Measurements from ENCODE around the gene ZC3H14.

Gene ZC3H14

GRCh38 chr14:88562831-88563686 lies at the start of gene ZC3H14 (continued):
- TF ChIP-seq ZSCAN4 (tag by site-specific recombination; IDR thresholded peaks at IDR 0.05) (no peak), KLF8 (tag by site-specific recombination; IDR thresholded peaks at IDR 0.05) (peak; percentile 65; the same call in 1 of the 2 replicates), FEZF1 (tag by site-specific recombination; IDR thresholded peaks at IDR 0.05) (peak; percentile 87), TCF7L2 (IDR thresholded peaks at IDR 0.05; ENCODE audit: borderline replicate concordance, low read depth, low read length) (no peak), ZNF664 (tag by site-specific recombination; IDR thresholded peaks at IDR 0.05) (no peak), ZNF830 (tag by site-specific recombination; IDR thresholded peaks at IDR 0.05; ENCODE audit: low read depth) (no peak), ZEB2 (tag by site-specific recombination; IDR thresholded peaks at IDR 0.05) (peak; percentile 68; the same call in 1 of the 2 replicates), ZBTB6 (tag by site-specific recombination; IDR thresholded peaks at IDR 0.05) (no peak), ZNF157 (tag by site-specific recombination; IDR thresholded peaks at IDR 0.05) (no peak), PRDM1 (tag by site-specific recombination; IDR thresholded peaks at IDR 0.05) (no peak), ZNF248 (tag by site-specific recombination; IDR thresholded peaks at IDR 0.05) (no peak), KLF10 (tag by site-specific recombination; IDR thresholded peaks at IDR 0.05) (no peak), ZIC2 (tag by site-specific recombination; IDR thresholded peaks at IDR 0.05) (peak; percentile 62), ZBTB48 (tag by site-specific recombination; IDR thresholded peaks at IDR 0.05) (no peak), WT1 (tag by site-specific recombination; IDR thresholded peaks at IDR 0.05) (no peak; the same call in 1 of the 2 replicates), ZNF132 (tag by site-specific recombination; IDR thresholded peaks at IDR 0.05; ENCODE audit: borderline replicate concordance) (no peak), PBX3 (CRISPR knock-in tag; IDR thresholded peaks at IDR 0.05) (peak; percentile 89; the same call in 1 of the 2 replicates)

GRCh38 chr14:88515499-88516221 lies 47.2 kb upstream of the ZC3H14 start:
- no peak overlapping the region for H3K27ac ChIP-seq (ENCODE audit: extremely low read depth, low read depth, low read length)
- no peak overlapping the region for H3K4me3 ChIP-seq (ENCODE audit: low read depth, low read length)
- no peak for TF ChIP-seq KLF10 (tag by site-specific recombination; IDR thresholded peaks at IDR 0.05)
- TF ChIP-seq REPIN1 (tag by site-specific recombination; IDR thresholded peaks at IDR 0.05; ENCODE audit: low read depth): no peak
- TF ChIP-seq SP7 (tag by site-specific recombination; IDR thresholded peaks at IDR 0.05): peak; percentile 65; the same call in 1 of the 2 replicates
- no peak for TF ChIP-seq GLI4 (tag by site-specific recombination; IDR thresholded peaks at IDR 0.05)
- no peak for TF ChIP-seq ZNF157 (tag by site-specific recombination; IDR thresholded peaks at IDR 0.05)
- H3K36me3 ChIP-seq (ENCODE audit: control insufficient read depth in 2 of 2, insufficient read depth in 1 of 2, low read length in 2 of 2): no peaks in the 10 kb centered on the region; a peak in 1 of 3 replicates
- H3K9me3 ChIP-seq (ENCODE audit: control insufficient read depth, insufficient read depth, low read depth, low read length): no peaks in the 10 kb centered on the region
- CTCF ChIA-PET: no interaction called here
- POLR2A ChIA-PET: no interaction called here
- H3K4me1 ChIP-seq (ENCODE audit: control insufficient read depth, insufficient read depth, low read length): no peaks in the 10 kb centered on the region

Data from HEK293 (cell line).